H1 (cell line): ENCODE measurements around the gene IQCK.

Source experiments
- CBX5 ChIP-seq: fragments of 300-800, 300-1000 bp; sonication (generic); IDR thresholded peaks from 2 replicates; pipeline ENCODE4 v1.7.1; 2016; ENCODE audit warnings: antibody characterized with exemption, low read length, low read depth
- EZH2 ChIP-seq: fragments of 200-600 bp; sonication (generic); IDR thresholded peaks from 2 replicates; pipeline ENCODE4 v1.7.1; 2012; ENCODE audit warnings: low read depth, mild to moderate bottlenecking, moderate library complexity, low read length, inconsistent platforms; ENCODE audit not compliant: severe bottlenecking
- GABPA ChIP-seq: IDR thresholded peaks from 2 replicates; pipeline ENCODE4 v1.6.1; 2011; ENCODE audit warnings: mild to moderate bottlenecking, low read length, moderate library complexity, borderline replicate concordance; ENCODE audit not compliant: insufficient read depth
- POLR2A ChIP-seq, 2 experiments: IDR thresholded peaks; 1 replicate in 1 of 2; 2 replicates in 1 of 2; pipeline ENCODE4 v1.6.1; 2011; ENCODE audit warnings: low read depth in 2 of 2, low read length in 2 of 2, mild to moderate bottlenecking in 2 of 2; ENCODE audit errors: control extremely low read depth in 1 of 2
- POLR2AphosphoS5 ChIP-seq: IDR thresholded peaks from 2 replicates; pipeline ENCODE4 v1.6.1; 2011; ENCODE audit warnings: low read depth, low read length
- SIX5 ChIP-seq: IDR thresholded peaks from 2 replicates; pipeline ENCODE4 v1.6.1; 2011; ENCODE audit warnings: mild to moderate bottlenecking, low read depth, low read length

DNA sequence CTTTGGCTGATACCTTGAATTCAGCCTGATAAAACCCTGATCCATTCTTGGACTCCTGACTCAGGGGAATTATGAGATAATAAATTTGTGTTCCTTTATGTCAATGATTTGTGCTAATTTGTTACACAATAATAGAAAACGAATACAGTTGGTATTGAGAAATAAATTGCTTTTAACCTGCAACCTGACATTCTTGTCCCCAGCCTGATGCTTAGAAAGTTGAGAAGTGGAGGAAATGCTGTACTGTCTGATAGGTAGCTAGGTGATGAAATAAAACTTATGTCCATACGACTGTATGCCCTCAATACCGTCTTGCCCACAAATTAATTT lies 10.5 kb downstream of the IQCK start:
- TF ChIP-seq SIX5, result no peak
- no peak for TF ChIP-seq POLR2A (IDR thresholded peaks at IDR 0.05; ENCODE audit: control extremely low read depth in 1 of 2, low read depth in 2 of 2, low read length in 2 of 2)
- no peak for TF ChIP-seq GABPA
- TF ChIP-seq POLR2AphosphoS5, result no peak
- TF ChIP-seq CBX5, result no peak
- no peak for TF ChIP-seq EZH2
